Neural cell (in vitro differentiated cells): ENCODE measurements around the gene CCNT2. TPM values are rescaled to one million over a fixed set of nuclear protein-coding genes. Genes with fewer than 3 reads are reported as not detected.
"Not testable (repeated sequence)": the region's sequence is repeated elsewhere in the genome, so short reads cannot be mapped to it uniquely, and the experiment has no call there.

ENCODE experiments used
- H2AFZ ChIP-seq: fragments of 200-600, 300-800 bp; sonication (generic), shearing (Covaris generic); 2 replicates; pipeline ENCODE4 v1.6.0; 2014; ENCODE audit warnings: low read depth, mild to moderate bottlenecking, antibody characterized with exemption, low read length, moderate library complexity
- H3F3A ChIP-seq: fragments of 200-600 bp; shearing (Covaris generic); 2 replicates; pipeline ENCODE4 v1.6.1; 2016; ENCODE audit warnings: mild to moderate bottlenecking, moderate library complexity, mixed read lengths, antibody characterized with exemption, low read length; ENCODE audit not compliant: insufficient read depth, poor library complexity, severe bottlenecking
- H3K27ac ChIP-seq: fragments of 200-600, 300-800 bp; sonication (generic), shearing (Covaris generic); 2 replicates; pipeline ENCODE4 v1.5.1; 2014; ENCODE audit warnings: mild to moderate bottlenecking, low read length, moderate library complexity
- H3K27me3 ChIP-seq: fragments of 300-800, 200-600 bp; sonication (generic), shearing (Covaris generic); 2 replicates; pipeline ENCODE4 v1.6.0; 2014; ENCODE audit warnings: mild to moderate bottlenecking, low read depth, low read length, moderate library complexity; ENCODE audit not compliant: insufficient read depth
- H3K36me3 ChIP-seq: fragments of 300-800, 200-600 bp; sonication (generic), shearing (Covaris generic); 2 replicates; pipeline ENCODE4 v1.5.1; 2014; ENCODE audit warnings: mild to moderate bottlenecking, antibody characterized with exemption, low read length, moderate library complexity; ENCODE audit not compliant: insufficient read depth
- H3K4me2 ChIP-seq: fragments of 300-800, 200-600 bp; sonication (generic), shearing (Covaris generic); 2 replicates; pipeline ENCODE4 v1.6.0; 2014; ENCODE audit warnings: mild to moderate bottlenecking, low read length
- H3K4me3 ChIP-seq: fragments of 300-800, 200-600 bp; sonication (generic), shearing (Covaris generic); 2 replicates; pipeline ENCODE4 v1.5.1; 2014; ENCODE audit warnings: mild to moderate bottlenecking, low read length, moderate library complexity
- H3K79me2 ChIP-seq: fragments of 200-600 bp; shearing (Covaris generic); replicated peaks from 2 replicates; pipeline ENCODE4 v1.6.0; 2014; ENCODE audit warnings: mild to moderate bottlenecking, low read length, moderate library complexity; ENCODE audit not compliant: insufficient read depth
- H3K9ac ChIP-seq: fragments of 300-800, 200-600 bp; sonication (generic), shearing (Covaris generic); 2 replicates; pipeline ENCODE4 v1.6.1; 2016; ENCODE audit warnings: mild to moderate bottlenecking, low read length, mixed read lengths
- H3K9me2 ChIP-seq: fragments of 200-600 bp; shearing (Covaris generic); 2 replicates; pipeline ENCODE4 v1.6.1; 2016; ENCODE audit warnings: mild to moderate bottlenecking, low read length, mixed read lengths; ENCODE audit not compliant: insufficient read depth
- H3K9me3 ChIP-seq: fragments of 200-600, 300-800 bp; sonication (generic), shearing (Covaris generic); 2 replicates; pipeline ENCODE4 v1.6.1; 2016; ENCODE audit warnings: mild to moderate bottlenecking, mixed run types, low read length, moderate library complexity, mixed read lengths
- H4K20me1 ChIP-seq: fragments of 200-600 bp; shearing (Covaris generic); 2 replicates; pipeline ENCODE4 v1.6.1; 2016; ENCODE audit warnings: mild to moderate bottlenecking, mixed run types; ENCODE audit not compliant: insufficient read depth
- CTCF ChIP-seq: fragments of 450-650 bp; IDR thresholded peaks from 2 replicates; pipeline ENCODE4 v1.5.1; 2014; ENCODE audit warnings: antibody characterized with exemption, mild to moderate bottlenecking, moderate library complexity; ENCODE audit not compliant: poor library complexity, severe bottlenecking
- EZH2 ChIP-seq: fragments of 200-600, 300-800 bp; shearing (Covaris generic), sonication (generic); IDR thresholded peaks from 2 replicates; pipeline ENCODE4 v1.6.1; 2014; ENCODE audit warnings: antibody characterized with exemption, low read length, borderline replicate concordance, mild to moderate bottlenecking; ENCODE audit not compliant: insufficient read depth, poor library complexity, severe bottlenecking
- POLR2AphosphoS5 ChIP-seq: IDR thresholded peaks from 2 replicates; pipeline ENCODE4 v1.6.1; 2012
- RAD21 ChIP-seq: fragments of 450-650 bp; conservative IDR thresholded peaks from 2 replicates; pipeline ENCODE4 v1.6.1; 2014; ENCODE audit warnings: antibody characterized with exemption, mild to moderate bottlenecking, moderate library complexity
- REST ChIP-seq: IDR thresholded peaks from 2 replicates; pipeline ENCODE4 v1.6.1; 2012; ENCODE audit warnings: borderline replicate concordance
- SMC3 ChIP-seq: fragments of 450-650 bp; conservative IDR thresholded peaks from 2 replicates; pipeline ENCODE4 v1.6.1; 2014; ENCODE audit warnings: antibody characterized with exemption, mild to moderate bottlenecking, moderate library complexity; ENCODE audit not compliant: poor library complexity
- polyA plus RNA-seq: library from polyadenylated mRNA; depleted of rRNA; stranded (reverse); fragments of >200 nt; gene quantifications from 2 replicates; pipeline ENCODE4 v1.2.3, GENCODE V29; 2014

The CCNT2 gene
- polyA plus RNA-seq, 1 donor from 2014 or later = 134 TPM

GRCh38 chr2:134976074-134976702, 57.6 kb downstream of the CCNT2 start:
- H3K4me2 ChIP-seq = no peak overlapping the region
- H3K27ac ChIP-seq = no peak overlapping the region
- no peak for TF ChIP-seq EZH2
- TF ChIP-seq RAD21 = no peak
- no peak for TF ChIP-seq REST
- no peaks in the 10 kb centered on the region for H3K9me3 ChIP-seq
- no peak overlapping the region for H3K4me3 ChIP-seq
- no peaks in the 10 kb centered on the region for H3F3A ChIP-seq
- no peaks in the 10 kb centered on the region for H3K27me3 ChIP-seq
- H2AFZ ChIP-seq = no peak overlapping the region
- H3K9ac ChIP-seq = no peak overlapping the region
- no peaks in the 10 kb centered on the region for H3K79me2 ChIP-seq
- H3K9me2 ChIP-seq = no peaks in the 10 kb centered on the region
- H4K20me1 ChIP-seq = no peaks in the 10 kb centered on the region
- no peaks in the 10 kb centered on the region for H3K36me3 ChIP-seq

- not testable (repeated sequence) for H3K36me3 ChIP-seq, H3K4me3 ChIP-seq, H3K9ac ChIP-seq, H3K27ac ChIP-seq, H3F3A ChIP-seq, H3K9me2 ChIP-seq, H3K79me2 ChIP-seq, H3K4me2 ChIP-seq, H4K20me1 ChIP-seq, H3K9me3 ChIP-seq, H3K27me3 ChIP-seq, H2AFZ ChIP-seq
These were observed 58.5 kb downstream of the CCNT2 start for GRCh38 chr2:134977104-134977503.

GRCh38 chr2:134979221-134979620, 60.6 kb downstream of the CCNT2 start:
- H3K4me3 ChIP-seq = no peak overlapping the region
- H2AFZ ChIP-seq = no peak overlapping the region
- no peaks in the 10 kb centered on the region for H3K9me2 ChIP-seq
- H3K79me2 ChIP-seq = no peaks in the 10 kb centered on the region
- no peak for TF ChIP-seq POLR2AphosphoS5
- no peak for TF ChIP-seq SMC3
- no peak for TF ChIP-seq CTCF
- no peaks in the 10 kb centered on the region for H3K9me3 ChIP-seq
- H3F3A ChIP-seq = no peaks in the 10 kb centered on the region
- no peaks in the 10 kb centered on the region for H4K20me1 ChIP-seq
- no peaks in the 10 kb centered on the region for H3K36me3 ChIP-seq
- no peak overlapping the region for H3K27ac ChIP-seq
- H3K4me2 ChIP-seq = no peak overlapping the region
- no peak overlapping the region for H3K9ac ChIP-seq
- no peaks in the 10 kb centered on the region for H3K27me3 ChIP-seq
